ENCODE results near the gene ZDBF2.

DNA sequence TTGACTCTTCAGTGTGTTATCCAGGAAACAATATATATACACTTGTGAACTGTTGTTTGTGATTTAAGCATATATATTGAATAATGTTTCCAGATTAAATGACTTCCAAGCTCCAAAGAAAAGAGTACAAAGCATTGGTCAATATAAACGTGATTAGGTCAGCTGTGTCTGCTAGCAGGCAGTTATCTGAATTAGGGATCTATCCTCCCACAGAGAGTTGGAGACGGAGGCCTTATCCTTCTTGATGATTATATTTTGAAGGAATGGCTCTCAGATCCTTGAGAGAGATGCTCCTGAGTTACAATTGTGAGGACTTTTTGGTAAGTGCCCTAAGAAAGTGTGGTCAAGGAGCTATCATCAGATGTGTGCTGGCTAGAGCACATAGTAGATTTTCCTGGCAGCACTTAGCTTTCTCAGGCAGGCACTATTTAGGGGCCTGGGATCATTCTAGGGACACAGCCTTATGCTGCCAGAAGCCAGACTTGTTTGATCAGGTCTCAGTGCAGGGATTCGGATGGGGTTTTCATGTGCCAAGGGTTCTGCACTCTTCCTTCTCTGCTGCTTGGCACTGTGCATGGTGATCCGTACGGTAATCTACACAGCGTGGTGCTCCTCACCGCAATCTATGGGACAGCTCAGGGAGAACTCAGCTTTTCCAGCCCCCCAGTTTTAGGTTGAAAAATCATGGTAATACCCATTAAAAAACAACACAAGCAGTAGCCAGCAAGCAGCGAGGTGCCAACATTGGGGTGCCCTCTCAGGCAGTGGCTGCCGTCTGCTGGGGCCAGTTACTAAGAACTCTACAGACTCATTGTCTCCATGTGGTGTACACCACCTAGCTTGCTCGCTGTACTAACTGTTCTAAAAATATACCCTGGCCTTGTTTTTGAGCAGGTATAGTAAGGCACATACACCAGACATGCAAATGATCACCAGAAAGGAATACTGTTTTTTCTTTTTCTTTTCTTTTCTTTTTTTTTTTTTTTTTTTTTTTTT, 8.0 kb upstream of the ZDBF2 start:
- TF ChIP-seq POLR2A (IDR thresholded peaks at IDR 0.05; ENCODE audit: low read depth, low read length) (no peak), TAF1 (IDR thresholded peaks at IDR 0.05; ENCODE audit: borderline replicate concordance, low read depth, low read length) (no peak), POLR2AphosphoS5 (IDR thresholded peaks at IDR 0.05; ENCODE audit: low read depth, low read length) (no peak)

All from GM12892 (cell line).